ENCODE results near the gene ATP13A4.

DNA sequence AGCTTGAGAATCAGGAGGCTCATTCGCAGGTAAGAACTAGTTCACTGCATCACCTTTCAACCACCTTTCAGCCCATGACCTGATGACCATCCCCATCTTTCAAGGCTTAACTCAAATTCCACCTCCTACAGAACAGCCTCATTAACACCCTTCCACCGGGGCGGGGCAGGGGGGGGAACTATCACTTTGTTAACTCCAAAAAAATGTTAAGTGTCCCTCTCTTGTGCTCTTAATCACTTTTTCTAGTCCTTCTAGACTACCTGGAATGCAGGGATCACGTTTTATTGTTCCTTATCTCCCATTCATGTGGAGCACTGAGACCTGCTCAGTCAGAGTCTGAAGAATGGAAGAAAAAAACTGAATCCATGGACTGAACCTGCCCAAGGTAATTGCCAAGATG is 51.8 kb downstream of the ATP13A4 start:
- TF ChIP-seq, protein P1, sequence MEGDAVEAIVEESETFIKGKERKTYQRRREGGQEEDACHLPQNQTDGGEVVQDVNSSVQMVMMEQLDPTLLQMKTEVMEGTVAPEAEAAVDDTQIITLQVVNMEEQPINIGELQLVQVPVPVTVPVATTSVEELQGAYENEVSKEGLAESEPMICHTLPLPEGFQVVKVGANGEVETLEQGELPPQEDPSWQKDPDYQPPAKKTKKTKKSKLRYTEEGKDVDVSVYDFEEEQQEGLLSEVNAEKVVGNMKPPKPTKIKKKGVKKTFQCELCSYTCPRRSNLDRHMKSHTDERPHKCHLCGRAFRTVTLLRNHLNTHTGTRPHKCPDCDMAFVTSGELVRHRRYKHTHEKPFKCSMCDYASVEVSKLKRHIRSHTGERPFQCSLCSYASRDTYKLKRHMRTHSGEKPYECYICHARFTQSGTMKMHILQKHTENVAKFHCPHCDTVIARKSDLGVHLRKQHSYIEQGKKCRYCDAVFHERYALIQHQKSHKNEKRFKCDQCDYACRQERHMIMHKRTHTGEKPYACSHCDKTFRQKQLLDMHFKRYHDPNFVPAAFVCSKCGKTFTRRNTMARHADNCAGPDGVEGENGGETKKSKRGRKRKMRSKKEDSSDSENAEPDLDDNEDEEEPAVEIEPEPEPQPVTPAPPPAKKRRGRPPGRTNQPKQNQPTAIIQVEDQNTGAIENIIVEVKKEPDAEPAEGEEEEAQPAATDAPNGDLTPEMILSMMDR (IDR thresholded peaks at IDR 0.05; ENCODE audit: insufficient read depth, low read length) = no peak
- TF ChIP-seq, protein P2, sequence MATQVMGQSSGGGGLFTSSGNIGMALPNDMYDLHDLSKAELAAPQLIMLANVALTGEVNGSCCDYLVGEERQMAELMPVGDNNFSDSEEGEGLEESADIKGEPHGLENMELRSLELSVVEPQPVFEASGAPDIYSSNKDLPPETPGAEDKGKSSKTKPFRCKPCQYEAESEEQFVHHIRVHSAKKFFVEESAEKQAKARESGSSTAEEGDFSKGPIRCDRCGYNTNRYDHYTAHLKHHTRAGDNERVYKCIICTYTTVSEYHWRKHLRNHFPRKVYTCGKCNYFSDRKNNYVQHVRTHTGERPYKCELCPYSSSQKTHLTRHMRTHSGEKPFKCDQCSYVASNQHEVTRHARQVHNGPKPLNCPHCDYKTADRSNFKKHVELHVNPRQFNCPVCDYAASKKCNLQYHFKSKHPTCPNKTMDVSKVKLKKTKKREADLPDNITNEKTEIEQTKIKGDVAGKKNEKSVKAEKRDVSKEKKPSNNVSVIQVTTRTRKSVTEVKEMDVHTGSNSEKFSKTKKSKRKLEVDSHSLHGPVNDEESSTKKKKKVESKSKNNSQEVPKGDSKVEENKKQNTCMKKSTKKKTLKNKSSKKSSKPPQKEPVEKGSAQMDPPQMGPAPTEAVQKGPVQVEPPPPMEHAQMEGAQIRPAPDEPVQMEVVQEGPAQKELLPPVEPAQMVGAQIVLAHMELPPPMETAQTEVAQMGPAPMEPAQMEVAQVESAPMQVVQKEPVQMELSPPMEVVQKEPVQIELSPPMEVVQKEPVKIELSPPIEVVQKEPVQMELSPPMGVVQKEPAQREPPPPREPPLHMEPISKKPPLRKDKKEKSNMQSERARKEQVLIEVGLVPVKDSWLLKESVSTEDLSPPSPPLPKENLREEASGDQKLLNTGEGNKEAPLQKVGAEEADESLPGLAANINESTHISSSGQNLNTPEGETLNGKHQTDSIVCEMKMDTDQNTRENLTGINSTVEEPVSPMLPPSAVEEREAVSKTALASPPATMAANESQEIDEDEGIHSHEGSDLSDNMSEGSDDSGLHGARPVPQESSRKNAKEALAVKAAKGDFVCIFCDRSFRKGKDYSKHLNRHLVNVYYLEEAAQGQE (IDR thresholded peaks at IDR 0.05; ENCODE audit: insufficient replicate concordance, low read depth) = no peak
- TF ChIP-seq POLR2AphosphoS5 (IDR thresholded peaks at IDR 0.05; ENCODE audit: low read depth) = no peak
